CD4-positive, alpha-beta T cell treated with Interleukin-2 at 100 ng/mL for 4 hours (primary cell): ENCODE measurements around the gene TMEM128.
"Not testable (repeated sequence)": the region's sequence is repeated elsewhere in the genome, so short reads cannot be mapped to it uniquely, and the experiment has no call there.

ENCODE experiments used
- DNase-seq: peaks from one replicate; pipeline ENCODE4 v3.0.0-alpha.2; 2020; ENCODE audit warnings: low spot score

TMEM128 gene

GRCh38 chr4:4254666-4255065 is 6.6 kb upstream of the TMEM128 start:
- DNase-seq: no peak

GRCh38 chr4:4254199-4254598 is 6.2 kb upstream of the TMEM128 start:
- no peak for DNase-seq

- no peak for DNase-seq
These were observed 1.8 kb upstream of the TMEM128 start for GRCh38 chr4:4249866-4250265.

GRCh38 chr4:4249342-4249741 is 1.3 kb upstream of the TMEM128 start:
- not testable (repeated sequence) for DNase-seq

- DNase-seq: no peak
These were observed 821 bp upstream of the TMEM128 start for GRCh38 chr4:4248885-4249203.

- no peak for DNase-seq
These were observed 361 bp downstream of the TMEM128 start for GRCh38 chr4:4247696-4248028.

- no peak for DNase-seq
These were observed 2.9 kb downstream of the TMEM128 start for GRCh38 chr4:4245172-4245571.

GRCh38 chr4:4239551-4239950 is 8.5 kb downstream of the TMEM128 start:
- not testable (repeated sequence) for DNase-seq

GRCh38 chr4:4233610-4234009 is 14.4 kb downstream of the TMEM128 start:
- no peak for DNase-seq

GRCh38 chr4:4228356-4228668 is 19.7 kb downstream of the TMEM128 start:
- DNase-seq: no peak

GRCh38 chr4:4227510-4228355 is 20.3 kb downstream of the TMEM128 start:
- DNase-seq: no peak

- DNase-seq: no peak
These were observed 21.2 kb downstream of the TMEM128 start, which contains the start of gene OTOP1 for GRCh38 chr4:4226606-4227438. Gene OTOP1, minus strand, starts transcription at chr4:4226929. Its CDS starts 65 bp downstream, at chr4:4226864.

- DNase-seq: no peak
These were observed 22.0 kb downstream of the TMEM128 start for GRCh38 chr4:4225915-4226605.

GRCh38 chr4:4217113-4217512 is 30.9 kb downstream of the TMEM128 start:
- DNase-seq: no peak

GRCh38 chr4:4216648-4217047 is 31.4 kb downstream of the TMEM128 start:
- no peak for DNase-seq

GRCh38 chr4:4213674-4214073 is 34.3 kb downstream of the TMEM128 start:
- DNase-seq: not testable (repeated sequence)

- DNase-seq: no peak
These were observed 41.8 kb downstream of the TMEM128 start for GRCh38 chr4:4206204-4206603.

- DNase-seq: no peak
These were observed 43.6 kb downstream of the TMEM128 start for GRCh38 chr4:4204401-4204745.

GRCh38 chr4:4203688-4204400 is 44.2 kb downstream of the TMEM128 start:
- DNase-seq: no peak

- no peak for DNase-seq
These were observed 45.5 kb downstream of the TMEM128 start for GRCh38 chr4:4202510-4202909.

- no peak for DNase-seq
These were observed 47.4 kb downstream of the TMEM128 start for GRCh38 chr4:4200624-4201023.

GRCh38 chr4:4195354-4195753 is 52.7 kb downstream of the TMEM128 start:
- no peak for DNase-seq
